Epithelial cell of proximal tubule (primary cell): ENCODE data around the gene FBXO22. TPM values are rescaled to one million over a fixed set of nuclear protein-coding genes. Genes with fewer than 3 reads are reported as not detected.
"Not testable (repeated sequence)": the region's sequence is repeated elsewhere in the genome, so short reads cannot be mapped to it uniquely, and the experiment has no call there.

Source experiments
- DNase-seq: peaks from one replicate; pipeline ENCODE4 v3.0.0-alpha.2; 2011; ENCODE audit warnings: low read depth
- H3K4me3 ChIP-seq: 2 replicates; pipeline ENCODE4 v1.5.1; 2011; ENCODE audit warnings: low read depth, mild to moderate bottlenecking, low read length
- total RNA-seq: library from RNA; depleted of rRNA; stranded (reverse); fragments of >200 nt; gene quantifications from 2 replicates; pipeline ENCODE4 v1.2.3, GENCODE V29; 2015
- TF ChIP-seq, protein P1 (sequence below): conservative IDR thresholded peaks from 2 replicates; pipeline ENCODE4 v1.5.1; 2012; ENCODE audit warnings: low read depth, mild to moderate bottlenecking, low read length

Gene FBXO22
- total RNA-seq, 1 donor from 2014 or later: 38.7 TPM

DNA sequence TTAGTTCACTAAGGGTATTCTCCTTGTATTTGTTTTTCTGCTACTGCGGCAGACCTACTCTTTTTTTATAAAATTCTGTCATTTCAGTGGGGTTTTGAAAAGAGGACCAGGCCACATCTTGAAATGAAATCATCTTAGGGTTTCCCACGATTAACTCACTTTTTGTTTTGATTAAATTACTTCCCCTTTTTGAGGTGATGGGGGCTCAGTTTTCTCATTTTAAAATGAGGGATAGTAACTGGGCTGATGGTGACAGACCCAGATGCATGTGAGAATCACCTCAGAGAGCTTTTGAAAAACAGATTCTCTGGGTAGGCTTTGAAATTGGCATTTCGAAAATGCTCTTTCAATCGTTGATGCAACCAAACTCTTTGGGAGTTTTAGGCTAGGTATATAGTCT is 36.2 kb upstream of the FBXO22 start:
- no peak overlapping the region for H3K4me3 ChIP-seq
- no peak for DNase-seq
- TF ChIP-seq, protein P1, sequence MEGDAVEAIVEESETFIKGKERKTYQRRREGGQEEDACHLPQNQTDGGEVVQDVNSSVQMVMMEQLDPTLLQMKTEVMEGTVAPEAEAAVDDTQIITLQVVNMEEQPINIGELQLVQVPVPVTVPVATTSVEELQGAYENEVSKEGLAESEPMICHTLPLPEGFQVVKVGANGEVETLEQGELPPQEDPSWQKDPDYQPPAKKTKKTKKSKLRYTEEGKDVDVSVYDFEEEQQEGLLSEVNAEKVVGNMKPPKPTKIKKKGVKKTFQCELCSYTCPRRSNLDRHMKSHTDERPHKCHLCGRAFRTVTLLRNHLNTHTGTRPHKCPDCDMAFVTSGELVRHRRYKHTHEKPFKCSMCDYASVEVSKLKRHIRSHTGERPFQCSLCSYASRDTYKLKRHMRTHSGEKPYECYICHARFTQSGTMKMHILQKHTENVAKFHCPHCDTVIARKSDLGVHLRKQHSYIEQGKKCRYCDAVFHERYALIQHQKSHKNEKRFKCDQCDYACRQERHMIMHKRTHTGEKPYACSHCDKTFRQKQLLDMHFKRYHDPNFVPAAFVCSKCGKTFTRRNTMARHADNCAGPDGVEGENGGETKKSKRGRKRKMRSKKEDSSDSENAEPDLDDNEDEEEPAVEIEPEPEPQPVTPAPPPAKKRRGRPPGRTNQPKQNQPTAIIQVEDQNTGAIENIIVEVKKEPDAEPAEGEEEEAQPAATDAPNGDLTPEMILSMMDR: no peak

DNA sequence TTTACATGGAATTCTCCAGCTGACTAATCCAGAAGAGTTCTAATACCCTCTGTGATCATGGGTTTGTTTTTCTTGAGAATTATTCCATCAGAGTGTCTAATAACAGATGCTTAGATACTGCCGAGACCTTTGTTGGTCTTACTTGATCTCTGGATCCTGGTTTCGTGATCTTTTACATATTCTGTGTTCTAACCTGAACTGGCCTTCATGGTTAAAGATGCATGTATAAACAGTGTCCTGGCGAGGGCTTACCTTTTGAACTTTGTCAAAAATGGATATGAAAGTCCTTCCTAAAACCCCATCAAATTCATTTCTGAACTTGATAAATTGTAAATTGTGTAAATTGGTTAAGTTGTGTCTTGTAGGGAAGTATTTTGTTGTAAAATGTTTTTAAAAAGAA is 35.7 kb upstream of the FBXO22 start:
- no peak overlapping the region for H3K4me3 ChIP-seq
- TF ChIP-seq, protein P1: no peak
- no peak for DNase-seq

DNA sequence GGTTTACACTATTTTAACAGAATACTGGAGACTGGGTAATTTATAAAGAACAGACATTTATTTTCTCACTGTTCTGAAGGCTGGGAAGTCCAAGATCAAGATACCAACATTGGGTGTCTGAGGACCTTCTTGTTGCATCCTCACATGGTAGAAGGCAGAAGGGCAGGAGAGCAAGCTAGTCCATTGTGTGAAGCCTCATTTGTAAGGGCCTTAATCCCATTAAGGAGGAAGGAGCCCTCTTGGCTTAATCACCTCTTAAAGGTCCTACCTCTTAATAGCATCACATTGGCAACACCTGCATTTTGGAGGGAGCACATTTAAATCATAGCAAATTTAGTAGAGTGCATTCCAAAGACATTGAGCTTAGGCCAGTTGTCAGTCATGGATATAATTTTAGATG is 34.2 kb upstream of the FBXO22 start:
- TF ChIP-seq, protein P1: no peak
- DNase-seq: no peak
- H3K4me3 ChIP-seq: no peak overlapping the region

DNA sequence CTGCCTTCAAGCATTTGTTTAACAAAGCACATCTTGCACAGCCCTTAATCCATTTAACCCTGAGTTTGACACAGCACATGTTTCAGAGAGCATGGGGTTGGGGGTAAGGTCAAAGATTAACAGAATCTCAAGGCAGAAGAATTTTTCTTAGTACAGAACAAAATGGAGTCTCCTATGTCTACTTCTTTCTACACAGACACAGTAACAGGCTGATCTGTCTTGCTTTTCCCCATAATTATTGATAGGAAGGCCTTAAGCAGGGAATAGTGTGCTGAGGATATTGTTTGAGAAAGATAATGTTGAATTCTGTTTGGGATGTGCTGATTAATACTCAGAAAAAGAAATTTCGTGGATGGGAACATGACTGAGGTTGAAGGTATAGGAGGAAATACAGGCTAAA is 32.1 kb upstream of the FBXO22 start:
- DNase-seq: not testable (repeated sequence)

DNA sequence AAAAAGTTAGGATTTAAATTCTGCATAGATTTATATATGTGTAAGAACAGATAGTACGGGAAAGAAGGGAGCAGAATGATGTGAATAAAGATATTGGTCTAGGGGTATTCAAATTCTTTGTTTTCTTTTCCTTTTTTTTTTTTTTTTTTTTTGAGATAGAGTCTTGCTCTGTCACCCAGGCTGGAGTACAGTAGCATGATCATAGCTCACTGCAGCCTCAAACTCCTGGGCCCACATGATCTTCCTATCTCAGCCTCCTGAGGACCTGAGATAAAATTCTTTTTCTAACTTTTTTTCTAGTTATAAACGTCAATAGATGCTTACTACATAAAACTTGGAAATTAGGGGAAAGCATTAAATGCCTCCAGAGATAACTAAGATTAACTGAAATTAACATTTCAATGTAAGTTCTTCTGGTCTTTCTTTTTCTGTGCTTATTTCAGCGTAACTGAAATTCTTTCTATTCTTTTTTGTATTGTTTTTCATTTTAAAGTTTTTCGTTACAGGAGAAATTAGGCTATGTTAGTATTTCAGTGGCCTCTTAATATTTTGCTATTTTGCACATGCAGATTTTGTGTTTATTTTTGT is 31.2 kb upstream of the FBXO22 start:
- no peak overlapping the region for H3K4me3 ChIP-seq
- TF ChIP-seq, protein P1: no peak
- no peak for DNase-seq

More for the DNA sequence above, 32.1 kb upstream of the FBXO22 start:
- not testable (repeated sequence) for H3K4me3 ChIP-seq

DNA sequence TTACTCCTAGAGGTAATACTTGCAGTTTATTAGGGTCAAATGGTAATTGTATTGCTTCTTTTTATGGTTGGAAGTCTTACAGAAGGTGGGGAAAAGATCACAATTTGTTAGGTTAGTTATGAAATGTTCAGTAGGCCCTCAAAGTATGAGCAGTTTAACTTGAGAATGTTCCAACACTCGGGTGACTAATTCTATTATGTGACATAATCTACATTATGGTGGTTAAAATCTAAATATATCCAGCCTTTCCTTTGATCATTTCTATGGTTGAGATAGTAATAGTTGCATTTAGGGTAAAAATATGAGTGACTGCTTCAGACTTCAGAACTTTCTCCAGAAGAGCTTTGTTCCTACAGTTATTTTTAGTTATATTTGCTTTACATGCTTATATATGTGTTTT is 19.6 kb upstream of the FBXO22 start:
- DNase-seq: no peak
- TF ChIP-seq, protein P1: no peak
- H3K4me3 ChIP-seq: no peak overlapping the region

DNA sequence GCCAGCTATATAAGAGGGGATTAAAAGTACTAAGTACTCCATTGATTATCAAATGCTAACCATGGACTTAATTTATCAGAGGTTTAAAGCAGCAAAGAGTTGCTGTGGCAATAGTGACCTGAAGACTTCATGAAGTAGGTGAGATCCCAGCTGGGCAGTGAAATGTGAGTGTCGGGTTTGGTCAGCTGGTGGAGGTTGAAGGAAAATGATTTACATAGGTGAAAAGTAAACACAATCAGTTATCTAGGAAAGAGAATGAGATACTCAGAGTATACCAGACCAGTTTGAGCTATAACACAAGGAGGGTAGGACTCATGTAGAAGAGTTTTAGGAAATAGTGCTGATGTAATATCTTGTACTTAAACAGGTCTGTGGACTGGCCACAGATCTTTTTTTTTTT is 16.5 kb upstream of the FBXO22 start:
- DNase-seq: no peak
- no peak overlapping the region for H3K4me3 ChIP-seq
- TF ChIP-seq, protein P1: no peak

DNA sequence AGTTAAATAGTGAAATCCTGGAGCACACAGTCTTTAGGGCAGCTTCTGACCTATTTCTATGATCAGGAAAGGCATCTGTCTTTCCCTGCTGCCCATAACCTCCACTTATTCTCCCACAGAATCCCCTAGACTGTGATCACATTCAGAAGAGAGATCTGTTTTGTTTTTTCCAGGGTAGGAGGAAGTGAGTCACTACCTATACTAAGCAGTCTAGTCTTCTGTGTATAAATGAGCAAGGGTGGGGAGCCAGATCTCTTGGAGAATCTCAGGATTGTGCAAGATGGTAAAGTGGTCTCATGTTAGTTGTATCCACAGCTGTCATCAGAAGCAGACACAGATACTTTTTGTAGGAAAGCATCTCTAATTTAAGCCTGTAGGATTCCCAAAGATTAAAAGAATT is 11.8 kb upstream of the FBXO22 start:
- peak; percentile 68 for DNase-seq
- no peak overlapping the region for H3K4me3 ChIP-seq
- TF ChIP-seq, protein P1: no peak
